LNCaP clone FGC (cell line): ENCODE measurements around the gene TGM6.
A peak's percentile ranks its signal among the peaks of the same experiment; 100 is the strongest.

Experiments
- DNase-seq: peaks from one replicate; pipeline ENCODE4 v3.0.0-alpha.2; 2011; ENCODE audit warnings: low read depth
- H3K4me3 ChIP-seq: 2 replicates; pipeline ENCODE4 v1.5.1; 2011; ENCODE audit warnings: mild to moderate bottlenecking, low read depth, low read length, control low read depth
- CTCF ChIP-seq: IDR thresholded peaks from 2 replicates; pipeline ENCODE4 v1.5.1; 2012; ENCODE audit warnings: mild to moderate bottlenecking; ENCODE audit not compliant: control insufficient read depth, insufficient read depth; ENCODE audit errors: extremely low read depth

The TGM6 gene

GRCh38 chr20:2468581-2469407 lies 88.1 kb downstream of the TGM6 start:
- H3K4me3 ChIP-seq, result peak overlapping the region; percentile 92
- TF ChIP-seq CTCF, result no peak
- DNase-seq, result no peak

- H3K4me3 ChIP-seq, result peak overlapping the region; percentile 92
- DNase-seq, result no peak
Measured at GRCh38 chr20:2469991-2470422, 89.3 kb downstream of the TGM6 start.

DNA sequence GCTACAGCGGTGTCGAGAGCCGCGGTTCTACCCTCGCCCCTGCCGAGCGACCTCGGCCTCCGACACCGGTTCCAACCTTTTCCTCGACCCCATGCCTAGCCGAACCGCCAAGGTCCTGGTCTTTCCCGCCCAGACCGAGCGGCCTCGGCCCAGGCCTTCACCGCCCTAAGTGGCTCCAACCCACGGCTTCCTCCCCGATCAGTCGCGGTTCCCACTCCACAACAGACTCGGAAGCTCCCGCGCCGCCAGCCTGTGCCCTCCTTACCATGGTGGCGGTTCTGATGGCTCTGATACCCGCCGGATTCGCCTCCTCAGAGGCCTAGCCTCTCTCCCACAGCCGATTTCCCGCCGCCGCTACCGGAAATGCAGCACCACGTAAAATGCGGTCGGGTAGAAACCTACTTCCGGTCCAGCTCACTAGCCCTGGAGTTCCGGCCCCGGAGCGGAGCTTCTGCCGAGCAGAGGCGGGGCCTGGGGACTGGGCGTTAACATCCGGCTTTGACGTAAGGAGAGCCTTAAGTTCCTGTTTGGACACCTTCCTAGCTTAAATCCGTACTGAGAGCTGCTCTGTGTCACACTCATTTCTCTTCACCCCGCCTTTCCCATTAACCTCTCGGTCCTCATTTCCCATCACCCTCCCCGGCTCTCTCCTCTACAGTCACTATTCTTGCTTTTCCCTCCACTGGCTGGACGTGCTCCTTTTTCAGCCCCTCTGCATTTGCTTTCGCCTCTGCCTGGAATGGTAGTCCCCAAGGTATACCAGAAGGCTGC lies 89.9 kb downstream of the TGM6 start, which contains the start of gene SNRPB:
Gene SNRPB (minus strand): TSS at position 367 of the 771 bp plus-strand sequence. CDS start 99 bp downstream, at position 268.
- TF ChIP-seq CTCF, result 0 out of 2 replicates have a peak, but pooled peaks have one; percentile 3
- peak; percentile 99 for DNase-seq
- H3K4me3 ChIP-seq, result peak within 1 kb of the TSS; percentile 92

More at GRCh38 chr20:2469991-2470422, 89.3 kb downstream of the TGM6 start:
- no peak for TF ChIP-seq CTCF

DNA sequence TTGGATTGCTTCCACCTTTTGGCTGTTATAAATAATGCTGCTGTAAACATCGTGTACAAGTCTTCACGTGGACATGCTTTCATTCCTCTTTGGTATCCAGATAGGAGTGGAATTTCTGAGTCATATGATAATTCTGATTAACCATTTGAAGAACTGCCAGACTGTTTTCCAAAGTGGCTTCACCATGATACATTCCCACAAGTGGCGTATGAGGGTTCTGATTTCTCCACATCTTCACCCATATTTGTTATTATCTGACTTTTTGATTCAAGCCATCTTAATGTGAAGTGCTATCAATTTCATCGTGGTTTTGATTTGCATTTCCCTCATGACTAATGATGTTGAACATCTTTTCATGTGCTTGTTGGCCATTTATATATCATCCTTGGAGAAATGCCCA lies 92.8 kb downstream of the TGM6 start:
- peak; percentile 31 for DNase-seq
- H3K4me3 ChIP-seq, result no peak overlapping the region
- TF ChIP-seq CTCF, result no peak

DNA sequence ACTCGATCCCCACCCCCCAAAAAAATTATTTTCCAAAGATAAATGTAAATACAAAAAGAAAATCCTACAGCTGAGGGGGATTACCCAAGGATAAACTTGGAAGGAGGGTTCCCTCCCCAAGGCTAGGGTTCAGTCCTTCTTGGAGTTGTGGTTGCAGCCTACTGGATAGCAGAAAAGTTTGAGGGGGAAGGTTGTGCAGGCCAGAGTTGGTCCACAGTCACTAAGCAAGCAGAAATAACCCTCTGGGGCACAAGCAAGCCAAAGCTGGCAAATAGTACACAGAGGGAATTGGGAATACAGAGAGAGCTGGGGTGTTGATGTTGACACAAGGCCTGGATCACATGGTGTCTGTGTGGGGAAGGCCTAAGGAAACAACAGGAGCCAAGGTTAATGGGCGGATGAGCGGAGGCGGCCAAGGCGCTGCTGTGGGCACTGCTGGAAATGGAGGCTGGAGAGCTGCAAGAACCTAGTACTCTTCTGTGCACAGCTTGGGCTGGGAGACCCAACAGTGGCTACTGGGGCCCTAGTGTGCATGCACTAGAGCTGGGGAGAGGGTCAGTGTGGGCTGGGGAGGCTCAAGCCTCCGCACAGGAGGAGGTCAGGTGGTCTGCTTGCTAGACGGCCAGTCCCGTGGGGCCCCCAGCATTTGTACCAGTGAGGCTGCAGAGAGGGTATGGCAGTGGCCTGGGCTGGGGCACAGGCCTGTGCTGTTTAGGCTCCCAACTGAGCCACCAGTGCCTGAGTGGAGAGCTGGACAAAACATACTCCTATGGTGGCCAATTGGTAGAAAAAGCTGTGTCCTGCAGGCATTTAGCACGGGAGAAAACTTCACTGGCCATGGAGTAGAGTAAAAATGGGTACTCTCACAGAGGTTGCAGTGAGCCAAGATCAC lies 95.4 kb downstream of the TGM6 start:
- H3K4me3 ChIP-seq, result no peak overlapping the region
- no peak for DNase-seq
- TF ChIP-seq CTCF, result no peak
